Left hindlimb (tissue), 1 donor: Measurements from ENCODE around the gene BAIAP2.
"Not testable (repeated sequence)": the region's sequence is repeated elsewhere in the genome, so short reads cannot be mapped to it uniquely, and the experiment has no call there.

Experiments used
- DNase-seq: peaks from one replicate; pipeline ENCODE4 v3.0.0-alpha.2; 2018

BAIAP2 gene

GRCh38 chr17:81070541-81071246 lies 35.7 kb downstream of the BAIAP2 start:
- no peak for DNase-seq

GRCh38 chr17:81071761-81072741 lies 37.1 kb downstream of the BAIAP2 start:
- no peak for DNase-seq

GRCh38 chr17:81073967-81074839 lies 39.3 kb downstream of the BAIAP2 start:
- DNase-seq: no peak

GRCh38 chr17:81074875-81075274 lies 39.9 kb downstream of the BAIAP2 start:
- no peak for DNase-seq

- no peak for DNase-seq
Measured at GRCh38 chr17:81075307-81075706, 40.4 kb downstream of the BAIAP2 start.

GRCh38 chr17:81076141-81076679 lies 41.3 kb downstream of the BAIAP2 start:
- no peak for DNase-seq

- DNase-seq: not testable (repeated sequence)
Measured at GRCh38 chr17:81078026-81078913, 43.3 kb downstream of the BAIAP2 start.

- no peak for DNase-seq
Measured at GRCh38 chr17:81080019-81080418, 45.1 kb downstream of the BAIAP2 start.

- DNase-seq: no peak
Measured at GRCh38 chr17:81081222-81082176, 46.5 kb downstream of the BAIAP2 start.

- no peak for DNase-seq
Measured at GRCh38 chr17:81082177-81083073, 47.5 kb downstream of the BAIAP2 start.

GRCh38 chr17:81083125-81083765 lies 48.3 kb downstream of the BAIAP2 start:
- no peak for DNase-seq

- no peak for DNase-seq
Measured at GRCh38 chr17:81084680-81085419, 49.9 kb downstream of the BAIAP2 start.

- DNase-seq: no peak
Measured at GRCh38 chr17:81085420-81085911, 50.5 kb downstream of the BAIAP2 start.

- no peak for DNase-seq
Measured at GRCh38 chr17:81086789-81087551, 52.0 kb downstream of the BAIAP2 start.

- no peak for DNase-seq
Measured at GRCh38 chr17:81090361-81091136, 55.6 kb downstream of the BAIAP2 start.

- DNase-seq: no peak
Measured at GRCh38 chr17:81091154-81091553, 56.2 kb downstream of the BAIAP2 start.
